HEK293 (cell line): Measurements from ENCODE around the gene XPNPEP1.

Experiments used
- KLF9 ChIP-seq: fragments of 450-650 bp; formaldehyde crosslinking; IDR thresholded peaks from 2 replicates; pipeline ENCODE4 v1.5.1; 2016; ENCODE audit warnings: missing biosample characterization, missing genetic modification characterization, low read depth
- MEIS1 ChIP-seq: sonication (generic); formaldehyde crosslinking; IDR thresholded peaks from 2 replicates; pipeline ENCODE4 v1.8.1; 2022; ENCODE audit warnings: missing genetic modification reagents, mild to moderate bottlenecking, borderline replicate concordance
- MZF1 ChIP-seq: fragments of 450-650 bp; formaldehyde crosslinking; IDR thresholded peaks from 2 replicates; pipeline ENCODE4 v1.5.1; 2017; ENCODE audit warnings: missing biosample characterization, missing genetic modification characterization, borderline replicate concordance
- WT1 ChIP-seq: fragments of 450-650 bp; formaldehyde crosslinking; IDR thresholded peaks from 2 replicates; pipeline ENCODE4 v1.5.1; 2016; ENCODE audit warnings: missing biosample characterization, missing genetic modification characterization
- ZFHX2 ChIP-seq: fragments of 450-650 bp; formaldehyde crosslinking; conservative IDR thresholded peaks from 2 replicates; pipeline ENCODE4 v1.5.1; 2016; ENCODE audit warnings: missing biosample characterization, missing genetic modification characterization
- ZNF10 ChIP-seq: fragments of 450-650 bp; formaldehyde crosslinking; IDR thresholded peaks from 2 replicates; pipeline ENCODE4 v1.5.1; 2017; ENCODE audit warnings: missing biosample characterization, missing genetic modification characterization
- ZNF114 ChIP-seq: fragments of 450-650 bp; formaldehyde crosslinking; IDR thresholded peaks from 2 replicates; pipeline ENCODE4 v1.5.0; 2017; ENCODE audit warnings: missing biosample characterization, missing genetic modification characterization
- ZNF121 ChIP-seq: fragments of 450-650 bp; formaldehyde crosslinking; IDR thresholded peaks from 2 replicates; pipeline ENCODE4 v1.5.1; 2016; ENCODE audit warnings: missing biosample characterization, missing genetic modification characterization
- ZNF157 ChIP-seq: fragments of 450-650 bp; formaldehyde crosslinking; IDR thresholded peaks from 2 replicates; pipeline ENCODE4 v1.5.1; 2016; ENCODE audit warnings: missing biosample characterization, missing genetic modification characterization
- ZNF169 ChIP-seq: fragments of 450-650 bp; formaldehyde crosslinking; IDR thresholded peaks from 2 replicates; pipeline ENCODE4 v1.5.1; 2016; ENCODE audit warnings: missing biosample characterization, missing genetic modification characterization
- ZNF175 ChIP-seq: fragments of 450-650 bp; formaldehyde crosslinking; IDR thresholded peaks from 2 replicates; pipeline ENCODE4 v1.5.1; 2016; ENCODE audit warnings: missing biosample characterization, missing genetic modification characterization
- ZNF2 ChIP-seq: fragments of 450-650 bp; formaldehyde crosslinking; IDR thresholded peaks from 2 replicates; pipeline ENCODE4 v1.5.1; 2016; ENCODE audit warnings: missing biosample characterization, missing genetic modification characterization
- ZNF202 ChIP-seq: fragments of 450-650 bp; formaldehyde crosslinking; IDR thresholded peaks from 2 replicates; pipeline ENCODE4 v1.5.1; 2016; ENCODE audit warnings: missing biosample characterization, missing genetic modification characterization, borderline replicate concordance
- ZNF211 ChIP-seq: fragments of 450-650 bp; formaldehyde crosslinking; IDR thresholded peaks from 2 replicates; pipeline ENCODE4 v1.5.1; 2016; ENCODE audit warnings: low read depth, missing biosample characterization, missing genetic modification characterization
- ZNF214 ChIP-seq: fragments of 450-650 bp; formaldehyde crosslinking; IDR thresholded peaks from 2 replicates; pipeline ENCODE4 v1.5.1; 2017; ENCODE audit warnings: missing biosample characterization, mild to moderate bottlenecking, missing genetic modification characterization, borderline replicate concordance
- ZNF24 ChIP-seq: fragments of 450-650 bp; formaldehyde crosslinking; IDR thresholded peaks from 2 replicates; pipeline ENCODE4 v1.5.1; 2016; ENCODE audit warnings: missing biosample characterization, missing genetic modification characterization
- ZNF274 ChIP-seq, 2 experiments: fragments of 200-500 bp in 1 of 2; fragments of 450-650 bp in 1 of 2; sonication (Bioruptor generic) in 1 of 2; formaldehyde crosslinking in 1 of 2; IDR thresholded peaks; 2 replicates each; pipeline versions ENCODE4 v1.5.1 to v1.6.1; 2014 to 2016; ENCODE audit warnings: borderline replicate concordance in 1 of 2, inconsistent platforms in 1 of 2, low read length in 1 of 2, missing biosample characterization in 1 of 2, missing genetic modification characterization in 1 of 2
- ZNF335 ChIP-seq: fragments of 450-650 bp; formaldehyde crosslinking; conservative IDR thresholded peaks from 2 replicates; pipeline ENCODE4 v1.5.1; 2016; ENCODE audit warnings: missing biosample characterization, missing genetic modification characterization
- ZNF423 ChIP-seq: fragments of 450-650 bp; formaldehyde crosslinking; IDR thresholded peaks from 2 replicates; pipeline ENCODE4 v1.5.1; 2016; ENCODE audit warnings: missing biosample characterization, missing genetic modification characterization
- ZNF529 ChIP-seq: fragments of 450-650 bp; formaldehyde crosslinking; IDR thresholded peaks from 2 replicates; pipeline ENCODE4 v1.5.1; 2017; ENCODE audit warnings: missing genetic modification characterization, missing biosample characterization; ENCODE audit not compliant: insufficient replicate concordance
- ZNF558 ChIP-seq: fragments of 450-650 bp; formaldehyde crosslinking; IDR thresholded peaks from 2 replicates; pipeline ENCODE4 v1.5.1; 2016; ENCODE audit warnings: missing biosample characterization, missing genetic modification characterization
- ZNF571 ChIP-seq: fragments of 450-650 bp; formaldehyde crosslinking; IDR thresholded peaks from 2 replicates; pipeline ENCODE4 v1.5.0; 2017; ENCODE audit warnings: missing biosample characterization, missing genetic modification characterization
- ZNF658 ChIP-seq: fragments of 450-650 bp; formaldehyde crosslinking; IDR thresholded peaks from 2 replicates; pipeline ENCODE4; 2016; ENCODE audit warnings: missing biosample characterization, missing genetic modification characterization
- ZNF677 ChIP-seq: fragments of 450-650 bp; IDR thresholded peaks from 2 replicates; pipeline ENCODE4 v1.5.0; 2018; ENCODE audit warnings: missing biosample characterization, mild to moderate bottlenecking, missing genetic modification characterization, moderate library complexity
- ZNF701 ChIP-seq: fragments of 450-650 bp; formaldehyde crosslinking; IDR thresholded peaks from 2 replicates; pipeline ENCODE4 v1.5.1; 2016; ENCODE audit warnings: missing biosample characterization, missing genetic modification characterization
- ZNF777 ChIP-seq: fragments of 450-650 bp; formaldehyde crosslinking; IDR thresholded peaks from 2 replicates; pipeline ENCODE4 v1.5.1; 2017; ENCODE audit warnings: missing biosample characterization, missing genetic modification characterization, borderline replicate concordance
- ZNF843 ChIP-seq: fragments of 450-650 bp; formaldehyde crosslinking; IDR thresholded peaks from 2 replicates; pipeline ENCODE4 v1.5.1; 2016; ENCODE audit warnings: missing biosample characterization, missing genetic modification characterization
- ZSCAN23 ChIP-seq: fragments of 450-650 bp; formaldehyde crosslinking; IDR thresholded peaks from 2 replicates; pipeline ENCODE4 v1.5.1; 2016; ENCODE audit warnings: missing biosample characterization, missing genetic modification characterization
- ZXDB ChIP-seq: fragments of 450-650 bp; formaldehyde crosslinking; IDR thresholded peaks from 2 replicates; pipeline ENCODE4 v1.5.1; 2016; ENCODE audit warnings: missing biosample characterization, missing genetic modification characterization
- TF ChIP-seq, protein P1 (sequence below): fragments of 450-650 bp; formaldehyde crosslinking; IDR thresholded peaks from 2 replicates; pipeline ENCODE4 v1.5.1; 2016; ENCODE audit warnings: missing biosample characterization, missing genetic modification characterization
- TF ChIP-seq, protein P2 (sequence below): fragments of 450-650 bp; formaldehyde crosslinking; IDR thresholded peaks from 2 replicates; pipeline ENCODE4 v1.5.1; 2016; ENCODE audit warnings: missing biosample characterization, missing genetic modification characterization
- TF ChIP-seq, protein P3 (sequence below): fragments of 450-650 bp; formaldehyde crosslinking; IDR thresholded peaks from 2 replicates; pipeline ENCODE4 v1.5.1; 2016; ENCODE audit warnings: missing biosample characterization, missing genetic modification characterization

Gene XPNPEP1

DNA sequence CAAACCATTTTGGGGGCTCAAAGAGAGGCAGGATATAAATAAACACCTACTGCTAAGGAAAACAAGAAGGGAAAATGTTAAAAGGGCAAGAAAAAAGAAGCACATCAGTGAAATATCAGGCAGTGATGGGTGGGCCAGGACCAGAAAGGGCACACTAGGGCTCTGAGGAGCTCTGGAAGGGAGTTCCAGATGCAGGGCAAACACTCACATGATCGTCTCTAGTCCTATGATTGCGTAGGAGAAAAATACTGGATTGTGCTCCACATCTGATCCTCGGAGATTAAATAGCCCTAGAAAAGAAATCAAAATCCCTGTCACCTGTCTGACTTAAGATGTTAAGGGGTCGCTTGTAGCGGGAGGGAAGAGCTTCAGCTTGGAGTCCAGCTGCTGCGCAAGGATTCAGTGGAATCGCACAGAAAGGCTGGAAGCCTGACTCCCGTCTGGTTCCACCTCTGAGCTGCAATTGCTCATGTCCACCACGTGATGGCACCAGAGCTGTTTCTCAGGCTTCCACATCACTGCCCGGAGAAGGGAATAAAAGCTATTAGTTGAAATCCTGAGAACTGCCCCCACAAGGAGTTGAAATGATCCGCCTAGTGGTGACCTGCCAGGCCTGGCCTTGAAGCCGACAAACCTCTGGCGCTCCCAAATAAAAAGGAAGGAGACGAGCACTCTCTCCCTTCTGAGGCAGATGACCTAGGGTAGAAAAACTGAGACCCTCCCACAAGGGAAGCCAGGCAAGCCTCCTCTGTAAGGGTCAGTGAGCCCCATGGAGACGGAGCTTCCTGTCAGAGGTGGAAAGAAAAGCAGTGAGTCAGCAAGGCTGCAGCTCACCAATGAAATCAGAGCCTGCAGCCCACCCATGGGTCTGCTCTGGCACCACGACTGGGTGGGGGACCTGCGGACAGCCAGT lies 39.2 kb downstream of the XPNPEP1 start (continued):
- TF ChIP-seq ZNF677 (tag by site-specific recombination) (no peak), ZNF214 (tag by site-specific recombination) (no peak), ZNF157 (no peak), ZNF658 (tag by site-specific recombination) (no peak), MEIS1 (CRISPR knock-in tag) (no peak), ZNF529 (no peak), ZNF701 (no peak), ZNF114 (tag by site-specific recombination) (no peak), ZNF10 (tag by site-specific recombination) (peak; percentile 60; the same call in 1 of the 2 replicates), ZNF24 (tag by site-specific recombination) (no peak), ZNF274 (IDR thresholded peaks at IDR 0.05; ENCODE audit: low read length) (no peak), ZNF274 (tag by site-specific recombination; IDR thresholded peaks at IDR 0.05; ENCODE audit: borderline replicate concordance) (no peak), ZNF121 (tag by site-specific recombination) (no peak), ZSCAN23 (tag by site-specific recombination) (no peak), WT1 (tag by site-specific recombination) (peak; percentile 27; the same call in 1 of the 2 replicates), ZNF558 (no peak), ZNF571 (tag by site-specific recombination) (no peak), ZNF777 (tag by site-specific recombination) (no peak), ZNF2 (tag by site-specific recombination) (peak; percentile 34; the same call in 1 of the 2 replicates), ZNF169 (tag by site-specific recombination) (no peak), ZNF843 (tag by site-specific recombination) (no peak), ZNF335 (tag by site-specific recombination) (no peak; the same call in 1 of the 2 replicates), ZNF175 (tag by site-specific recombination) (no peak), ZXDB (tag by site-specific recombination) (0 out of 2 replicates have a peak, but pooled peaks have one; percentile 37), KLF9 (tag by site-specific recombination) (no peak), ZNF211 (tag by site-specific recombination) (no peak), ZNF423 (tag by site-specific recombination) (no peak), MZF1 (tag by site-specific recombination) (no peak), ZNF202 (tag by site-specific recombination) (no peak), ZFHX2 (tag by site-specific recombination) (no peak; the same call in 1 of the 2 replicates)
- TF ChIP-seq, protein P1, sequence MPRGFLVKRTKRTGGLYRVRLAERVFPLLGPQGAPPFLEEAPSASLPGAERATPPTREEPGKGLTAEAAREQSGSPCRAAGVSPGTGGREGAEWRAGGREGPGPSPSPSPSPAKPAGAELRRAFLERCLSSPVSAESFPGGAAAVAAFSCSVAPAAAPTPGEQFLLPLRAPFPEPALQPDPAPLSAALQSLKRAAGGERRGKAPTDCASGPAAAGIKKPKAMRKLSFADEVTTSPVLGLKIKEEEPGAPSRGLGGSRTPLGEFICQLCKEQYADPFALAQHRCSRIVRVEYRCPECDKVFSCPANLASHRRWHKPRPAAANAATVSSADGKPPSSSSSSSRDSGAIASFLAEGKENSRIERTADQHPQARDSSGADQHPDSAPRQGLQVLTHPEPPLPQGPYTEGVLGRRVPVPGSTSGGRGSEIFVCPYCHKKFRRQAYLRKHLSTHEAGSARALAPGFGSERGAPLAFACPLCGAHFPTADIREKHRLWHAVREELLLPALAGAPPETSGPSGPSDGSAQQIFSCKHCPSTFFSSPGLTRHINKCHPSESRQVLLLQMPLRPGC: no peak
- TF ChIP-seq, protein P2, sequence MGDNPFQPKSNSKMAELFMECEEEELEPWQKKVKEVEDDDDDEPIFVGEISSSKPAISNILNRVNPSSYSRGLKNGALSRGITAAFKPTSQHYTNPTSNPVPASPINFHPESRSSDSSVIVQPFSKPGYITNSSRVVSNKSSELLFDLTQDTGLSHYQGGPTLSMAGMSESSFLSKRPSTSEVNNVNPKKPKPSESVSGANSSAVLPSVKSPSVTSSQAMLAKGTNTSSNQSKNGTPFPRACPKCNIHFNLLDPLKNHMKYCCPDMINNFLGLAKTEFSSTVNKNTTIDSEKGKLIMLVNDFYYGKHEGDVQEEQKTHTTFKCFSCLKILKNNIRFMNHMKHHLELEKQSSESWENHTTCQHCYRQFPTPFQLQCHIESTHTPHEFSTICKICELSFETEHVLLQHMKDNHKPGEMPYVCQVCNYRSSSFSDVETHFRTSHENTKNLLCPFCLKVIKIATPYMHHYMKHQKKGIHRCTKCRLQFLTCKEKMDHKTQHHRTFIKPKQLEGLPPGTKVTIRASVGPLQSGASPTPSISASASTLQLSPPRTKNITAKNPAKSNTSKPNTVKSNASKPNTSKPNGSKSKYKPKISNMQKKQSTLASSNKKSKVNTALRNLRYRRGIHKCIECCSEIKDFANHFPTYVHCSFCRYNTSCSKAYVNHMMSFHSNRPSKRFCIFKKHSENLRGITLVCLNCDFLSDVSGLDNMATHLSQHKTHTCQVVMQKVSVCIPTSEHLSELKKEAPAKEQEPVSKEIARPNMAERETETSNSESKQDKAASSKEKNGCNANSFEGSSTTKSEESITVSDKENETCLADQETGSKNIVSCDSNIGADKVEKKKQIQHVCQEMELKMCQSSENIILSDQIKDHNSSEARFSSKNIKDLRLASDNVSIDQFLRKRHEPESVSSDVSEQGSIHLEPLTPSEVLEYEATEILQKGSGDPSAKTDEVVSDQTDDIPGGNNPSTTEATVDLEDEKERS (tag by site-specific recombination): no peak
- TF ChIP-seq, protein P3, sequence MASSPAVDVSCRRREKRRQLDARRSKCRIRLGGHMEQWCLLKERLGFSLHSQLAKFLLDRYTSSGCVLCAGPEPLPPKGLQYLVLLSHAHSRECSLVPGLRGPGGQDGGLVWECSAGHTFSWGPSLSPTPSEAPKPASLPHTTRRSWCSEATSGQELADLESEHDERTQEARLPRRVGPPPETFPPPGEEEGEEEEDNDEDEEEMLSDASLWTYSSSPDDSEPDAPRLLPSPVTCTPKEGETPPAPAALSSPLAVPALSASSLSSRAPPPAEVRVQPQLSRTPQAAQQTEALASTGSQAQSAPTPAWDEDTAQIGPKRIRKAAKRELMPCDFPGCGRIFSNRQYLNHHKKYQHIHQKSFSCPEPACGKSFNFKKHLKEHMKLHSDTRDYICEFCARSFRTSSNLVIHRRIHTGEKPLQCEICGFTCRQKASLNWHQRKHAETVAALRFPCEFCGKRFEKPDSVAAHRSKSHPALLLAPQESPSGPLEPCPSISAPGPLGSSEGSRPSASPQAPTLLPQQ (tag by site-specific recombination): no peak
